Measurements from ENCODE around the gene NEMP1.

DNA sequence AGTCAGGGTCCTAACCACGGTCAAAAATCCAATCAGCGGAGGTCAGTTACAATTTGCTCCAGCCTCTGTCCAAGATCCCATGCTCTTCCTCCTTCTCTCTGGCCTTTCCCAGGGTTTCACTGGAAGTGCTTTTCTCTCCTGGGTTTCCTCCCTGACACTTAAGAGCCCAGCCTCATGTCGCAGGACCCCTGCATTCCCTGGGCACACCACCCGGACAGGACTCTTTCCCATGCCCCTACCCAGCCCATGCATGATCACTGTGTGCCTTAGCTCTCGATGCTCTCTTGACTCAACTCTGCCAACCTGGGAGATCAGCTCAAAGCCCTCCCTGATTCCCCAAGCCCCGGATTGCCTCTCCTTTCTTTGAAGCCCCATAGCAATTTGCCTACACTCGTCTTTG is 46.8 kb downstream of the NEMP1 start:
- TF ChIP-seq GATA2 (IDR thresholded peaks at IDR 0.05; ENCODE audit: low read depth, low read length) (no peak), GATA3 (IDR thresholded peaks at IDR 0.05; ENCODE audit: low read depth, low read length) (no peak)
